ENCODE data around the gene DGAT2L6.
"Not testable (repeated sequence)": the region's sequence is repeated elsewhere in the genome, so short reads cannot be mapped to it uniquely, and the experiment has no call there.

The DGAT2L6 gene

GRCh38 chrX:70201732-70202131 is 24.4 kb downstream of the DGAT2L6 start:
- DNase-seq, result no peak

DNA sequence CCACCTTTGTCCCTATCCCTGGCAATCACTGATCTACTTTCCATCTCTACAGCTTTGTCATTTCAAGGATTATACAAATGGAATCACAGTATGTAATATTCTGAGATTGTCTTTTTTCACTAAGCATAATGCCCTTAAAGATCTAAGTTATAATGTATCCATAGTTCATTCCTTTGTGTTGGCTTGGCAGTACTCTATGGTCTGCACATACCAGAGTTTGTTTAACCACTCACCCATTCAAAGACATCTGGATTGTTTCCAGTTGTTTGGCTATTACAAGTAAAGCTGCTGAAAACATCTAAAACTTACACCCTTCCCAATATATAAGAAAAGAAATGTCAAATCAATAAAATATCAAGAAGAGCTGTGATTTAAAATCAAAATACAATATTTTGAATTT is 31.2 kb downstream of the DGAT2L6 start:
- no peak for DNase-seq

DNA sequence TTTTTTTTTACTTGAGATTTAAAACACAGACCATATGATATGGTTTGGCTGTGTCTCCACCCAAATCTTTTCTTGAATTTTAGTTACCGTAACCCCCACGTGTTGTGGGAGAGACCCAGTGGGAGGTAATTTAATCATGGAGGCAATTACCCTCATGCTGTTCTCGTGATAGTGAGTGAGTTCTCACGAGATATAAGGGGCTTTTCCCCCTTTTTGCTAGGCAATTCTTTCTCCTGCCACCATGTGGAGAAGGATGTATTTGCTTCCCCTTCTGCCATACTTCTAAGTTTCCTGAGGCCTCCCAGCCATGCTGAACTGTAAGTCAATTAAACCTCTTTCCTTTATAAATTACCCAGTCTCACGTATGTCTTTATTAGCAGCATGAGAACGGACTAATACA is 32.3 kb downstream of the DGAT2L6 start:
- DNase-seq, result not testable (repeated sequence)

DNA sequence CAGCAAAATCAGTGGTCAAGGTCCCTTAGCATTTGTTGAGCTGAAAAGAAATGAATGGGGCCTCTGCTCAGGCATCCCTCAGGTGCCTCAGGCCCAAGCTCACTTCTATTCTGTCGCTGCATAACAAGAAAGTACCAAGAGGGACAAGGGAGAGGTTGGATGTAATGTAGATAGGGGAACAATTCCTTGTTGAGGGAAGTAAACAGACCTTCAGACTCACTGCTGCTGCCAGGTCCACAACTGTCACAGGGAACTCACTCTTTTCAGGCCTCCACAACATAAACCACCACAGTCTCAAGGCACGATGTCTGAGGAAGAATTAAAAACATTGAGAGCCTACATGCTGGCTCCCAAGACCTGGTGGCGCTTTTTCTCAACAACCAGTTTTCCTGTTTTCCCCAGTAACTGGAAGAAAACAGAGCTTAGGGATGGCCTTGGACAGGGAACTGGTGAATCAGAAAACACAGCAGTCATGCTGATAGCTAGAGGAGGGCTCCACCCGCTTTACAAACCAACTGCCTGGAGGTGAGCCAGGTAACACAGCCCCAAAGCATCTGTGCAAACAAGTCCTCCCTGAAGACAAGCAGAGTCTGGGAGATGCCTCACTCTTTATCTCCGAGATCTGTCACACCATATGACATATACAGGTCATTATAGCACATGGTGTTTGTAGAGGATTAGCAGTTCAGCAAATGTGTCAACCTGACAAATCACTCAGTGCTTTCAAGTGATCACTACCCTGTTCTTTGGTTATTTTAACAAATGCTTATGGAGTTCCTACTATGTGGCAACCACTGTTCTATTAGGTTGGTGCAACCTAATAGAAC is 42.9 kb downstream of the DGAT2L6 start:
- DNase-seq, result no peak

DNA sequence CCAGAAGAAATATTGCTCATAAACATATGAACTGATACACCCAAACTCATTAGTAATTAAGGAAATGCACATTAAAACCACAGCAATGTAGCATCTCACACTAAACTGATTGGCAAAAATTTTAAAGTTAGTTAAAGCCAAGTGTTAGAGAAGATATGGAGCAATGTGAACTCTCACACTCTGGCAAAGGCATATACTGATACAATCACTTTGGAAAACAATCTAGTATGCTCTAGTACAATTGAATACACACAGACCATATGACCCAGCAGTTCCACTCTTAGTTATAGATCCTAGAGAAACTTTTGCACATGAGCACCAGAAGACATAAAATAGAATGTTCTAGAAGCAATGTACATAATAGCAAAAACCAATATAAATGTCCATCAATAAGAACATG is 48.8 kb downstream of the DGAT2L6 start:
- no peak for DNase-seq

- DNase-seq, result no peak
These were observed 49.4 kb downstream of the DGAT2L6 start for GRCh38 chrX:70226687-70227086.

DNA sequence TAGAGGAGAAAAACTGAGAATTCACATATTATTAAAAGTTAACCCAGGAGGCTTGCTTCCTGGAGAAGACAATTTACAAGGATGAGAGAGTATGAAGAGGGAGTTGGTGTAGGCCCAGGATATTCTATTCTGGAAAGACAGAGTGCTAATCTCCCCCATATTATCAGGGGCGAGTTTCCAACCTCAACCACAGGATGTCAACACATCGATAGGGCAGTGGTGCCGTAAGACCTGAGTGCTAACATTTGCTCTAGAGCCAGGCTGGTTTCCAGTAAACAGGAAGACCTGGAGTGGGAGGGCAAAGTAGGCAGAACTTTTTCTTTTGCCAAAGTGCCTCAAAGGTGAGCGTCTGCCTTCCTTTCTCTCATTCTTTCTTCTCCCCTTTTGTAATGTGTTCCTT is 54.4 kb downstream of the DGAT2L6 start:
- DNase-seq, result no peak

- no peak for DNase-seq
These were observed 57.1 kb downstream of the DGAT2L6 start, which contains the start of gene AWAT1 for GRCh38 chrX:70234355-70234754. Gene AWAT1, plus strand, starts transcription at chrX:70234655. Its CDS starts 41 bp downstream, at chrX:70234696.

DNA sequence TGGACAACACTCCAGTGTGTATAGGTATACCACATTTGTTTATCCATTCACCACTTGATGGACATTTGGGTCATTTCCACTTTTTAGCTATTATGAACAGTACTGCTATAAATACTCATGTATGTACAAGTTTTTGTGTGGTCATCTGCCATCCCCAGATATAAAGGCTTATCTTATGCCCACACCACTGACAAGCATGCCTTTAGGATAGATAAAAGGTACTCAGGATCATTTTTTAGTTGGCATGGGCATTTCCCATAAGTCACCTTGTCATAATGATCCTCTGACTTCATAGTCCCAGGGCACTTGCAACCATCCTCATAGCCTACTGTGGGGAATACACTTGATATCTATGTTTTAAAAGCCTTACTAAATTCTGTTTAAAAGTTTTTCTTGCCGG is 63.5 kb downstream of the DGAT2L6 start:
- DNase-seq, result no peak

DNA sequence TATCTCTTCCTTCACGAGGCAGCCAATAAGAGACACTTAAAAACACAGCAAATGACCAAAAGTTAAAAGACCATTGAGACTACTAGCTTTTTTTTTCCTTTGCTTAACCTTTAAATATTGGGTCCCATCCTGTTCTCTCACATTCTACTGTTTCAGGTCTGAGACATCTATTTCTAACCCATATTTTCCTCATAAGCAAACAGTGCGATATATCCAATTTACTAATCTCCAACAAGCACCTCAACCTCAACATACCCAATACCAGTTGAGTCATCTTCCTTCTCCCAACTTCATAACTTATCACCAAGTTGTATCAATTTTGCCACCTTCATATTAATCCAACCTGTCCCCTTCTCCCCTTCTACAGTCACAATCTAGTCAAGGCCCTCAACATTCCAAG is 64.2 kb downstream of the DGAT2L6 start:
- DNase-seq, result no peak

- DNase-seq, result not testable (repeated sequence)
These were observed 66.3 kb downstream of the DGAT2L6 start for GRCh38 chrX:70243601-70244000.

- no peak for DNase-seq
These were observed 67.6 kb downstream of the DGAT2L6 start for GRCh38 chrX:70244881-70245280.

DNA sequence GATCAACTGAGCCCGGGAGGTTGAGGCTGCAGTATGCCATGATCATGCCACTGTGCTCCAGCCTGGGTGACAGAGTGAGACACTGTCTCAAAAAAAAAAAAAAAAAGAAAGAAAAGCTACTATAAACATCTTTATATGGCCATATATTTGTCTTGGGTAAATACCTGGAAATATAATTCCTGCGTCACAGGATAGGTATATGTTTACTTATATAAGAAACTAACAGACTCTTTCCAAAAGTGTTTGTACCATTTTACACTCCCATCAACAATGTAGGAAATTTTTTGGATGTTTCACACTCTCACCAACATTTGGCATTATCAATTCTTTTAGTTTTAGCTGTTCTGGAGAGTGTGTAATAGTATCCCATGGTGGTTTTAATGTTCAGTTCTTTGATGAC is 70.0 kb downstream of the DGAT2L6 start:
- no peak for DNase-seq

GRCh38 chrX:70252491-70252890 is 75.2 kb downstream of the DGAT2L6 start:
- DNase-seq, result no peak

DNA sequence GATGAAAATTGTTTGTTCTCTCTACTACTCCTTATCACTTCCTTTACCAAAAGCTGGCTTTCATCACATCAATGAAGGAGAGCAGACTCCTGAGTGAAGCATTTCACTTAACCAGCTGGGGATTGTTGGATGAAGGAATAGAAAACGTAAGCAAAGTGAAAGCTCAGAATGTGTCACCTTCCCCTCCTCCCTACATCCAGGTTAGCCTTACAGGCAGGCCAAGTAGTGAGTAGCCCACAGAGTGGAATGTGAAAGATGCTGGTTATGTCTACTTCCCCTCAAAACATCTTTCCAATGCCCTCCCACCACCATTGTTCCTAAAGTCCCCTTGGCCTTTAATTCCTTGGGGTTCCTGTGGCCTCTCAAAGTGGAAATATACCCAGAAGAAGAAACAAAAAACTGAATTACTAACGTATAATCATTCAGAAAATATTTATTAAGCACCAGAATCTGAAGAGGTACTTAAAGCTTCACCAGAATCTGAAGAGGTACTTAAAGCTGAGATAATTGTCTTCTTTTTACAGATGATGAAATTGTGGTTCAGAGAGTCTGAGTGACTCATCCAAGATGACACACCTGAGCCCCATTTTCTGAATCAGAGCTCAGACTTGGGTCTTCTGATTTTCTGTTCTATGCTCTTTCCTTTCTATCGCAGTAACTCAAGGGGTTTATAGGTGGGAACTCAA is 76.2 kb downstream of the DGAT2L6 start:
- no peak for DNase-seq

GRCh38 chrX:70254063-70254400 is 76.7 kb downstream of the DGAT2L6 start:
- no peak for DNase-seq

- DNase-seq, result no peak
These were observed 77.6 kb downstream of the DGAT2L6 start for GRCh38 chrX:70254909-70255308.

All from left hindlimb (tissue), 1 donor.